RWPE1 (cell line): ENCODE results near the gene MBNL1.

Experiments
- CTCF ChIA-PET: fragments of 350-600 bp; sonication (Branson Sonifier 250); formaldehyde crosslinking; extraction: SDS; loops from one replicate; lab custom pipeline; 2021; lab: Yijun Ruan, JAX
- POLR2A ChIA-PET: fragments of 400-600 bp; formaldehyde crosslinking; extraction: SDS; loops from one replicate; lab custom pipeline; 2020; ENCODE audit warnings: antibody characterized with exemption; ENCODE audit not compliant: low non-redundant PET; lab: Yijun Ruan, JAX
- DNase-seq: peaks from one replicate; pipeline ENCODE4 v3.0.0; 2012; ENCODE audit warnings: low spot score
- H3K27ac ChIP-seq: fragments of 450-650 bp; 2 replicates; pipeline ENCODE4 v1.5.1; 2017
- TF ChIP-seq, protein P1 (sequence below): fragments of 450-650 bp; conservative IDR thresholded peaks from 2 replicates; pipeline ENCODE4 v1.5.1; 2017; ENCODE audit warnings: low read depth, mild to moderate bottlenecking

Gene MBNL1

DNA sequence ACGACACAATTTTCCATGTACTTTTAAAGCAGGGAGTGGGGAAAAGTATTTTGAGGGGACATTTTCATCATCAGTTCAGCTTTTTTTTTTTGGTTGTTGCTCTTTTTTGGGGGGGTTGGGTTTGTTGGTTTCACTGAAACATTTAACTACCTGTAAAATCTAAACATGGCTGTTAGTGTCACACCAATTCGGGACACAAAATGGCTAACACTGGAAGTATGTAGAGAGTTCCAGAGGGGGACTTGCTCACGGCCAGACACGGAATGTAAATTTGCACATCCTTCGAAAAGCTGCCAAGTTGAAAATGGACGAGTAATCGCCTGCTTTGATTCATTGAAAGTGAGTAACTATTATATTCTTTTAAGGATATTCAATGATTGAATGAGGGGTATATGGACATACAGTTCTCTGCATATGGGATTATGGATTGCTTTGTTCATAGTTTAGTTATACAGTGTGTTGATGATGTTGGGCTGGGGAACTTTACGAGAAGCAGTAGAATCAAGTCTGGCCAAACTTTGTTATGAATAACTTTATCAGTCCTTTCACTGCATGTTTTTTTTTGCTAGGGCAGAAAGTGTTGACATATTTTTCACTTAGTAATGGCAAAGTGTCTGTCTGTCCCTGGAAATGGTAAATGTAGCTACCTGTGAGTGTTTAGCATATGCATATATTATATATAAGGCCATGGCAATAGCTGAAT lies 31.5 kb downstream of the MBNL1 start:
- POLR2A ChIA-PET, result interaction anchor here (0.6 kb wide), 1 partner anchor 88 kb away, joined by 4 read pairs; no protein-coding TSS in a partner anchor
- TF ChIP-seq, protein P1, sequence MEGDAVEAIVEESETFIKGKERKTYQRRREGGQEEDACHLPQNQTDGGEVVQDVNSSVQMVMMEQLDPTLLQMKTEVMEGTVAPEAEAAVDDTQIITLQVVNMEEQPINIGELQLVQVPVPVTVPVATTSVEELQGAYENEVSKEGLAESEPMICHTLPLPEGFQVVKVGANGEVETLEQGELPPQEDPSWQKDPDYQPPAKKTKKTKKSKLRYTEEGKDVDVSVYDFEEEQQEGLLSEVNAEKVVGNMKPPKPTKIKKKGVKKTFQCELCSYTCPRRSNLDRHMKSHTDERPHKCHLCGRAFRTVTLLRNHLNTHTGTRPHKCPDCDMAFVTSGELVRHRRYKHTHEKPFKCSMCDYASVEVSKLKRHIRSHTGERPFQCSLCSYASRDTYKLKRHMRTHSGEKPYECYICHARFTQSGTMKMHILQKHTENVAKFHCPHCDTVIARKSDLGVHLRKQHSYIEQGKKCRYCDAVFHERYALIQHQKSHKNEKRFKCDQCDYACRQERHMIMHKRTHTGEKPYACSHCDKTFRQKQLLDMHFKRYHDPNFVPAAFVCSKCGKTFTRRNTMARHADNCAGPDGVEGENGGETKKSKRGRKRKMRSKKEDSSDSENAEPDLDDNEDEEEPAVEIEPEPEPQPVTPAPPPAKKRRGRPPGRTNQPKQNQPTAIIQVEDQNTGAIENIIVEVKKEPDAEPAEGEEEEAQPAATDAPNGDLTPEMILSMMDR, result no peak
- CTCF ChIA-PET, result interaction anchor here (0.7 kb wide), 1 partner anchor 752 kb away, joined by 3 read pairs; no protein-coding TSS in a partner anchor
- H3K27ac ChIP-seq, result no peak overlapping the region
- DNase-seq, result no peak

DNA sequence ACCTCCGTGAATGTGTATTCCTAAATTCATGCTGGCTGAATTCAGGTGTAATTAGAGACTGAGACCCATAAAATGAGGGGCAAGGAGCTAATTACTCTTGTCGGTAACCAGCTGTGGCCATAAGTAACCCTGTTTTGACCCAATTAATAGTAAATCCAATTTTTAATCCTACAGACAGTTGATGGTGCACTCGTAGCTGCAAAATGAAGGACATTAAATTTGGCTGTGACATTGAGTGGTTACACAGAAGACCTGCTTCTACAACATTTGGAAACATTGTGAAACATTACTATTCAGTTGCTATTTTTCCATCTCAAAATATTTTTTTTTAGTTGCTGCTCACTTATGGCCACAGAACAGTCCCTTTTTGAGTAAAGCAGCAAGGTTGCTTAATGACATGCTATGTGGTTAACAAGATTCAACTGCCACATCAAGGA lies 33.0 kb downstream of the MBNL1 start:
- ChIA-PET CTCF (interaction anchor here (0.7 kb wide), 1 partner anchor 39 kb away, joined by 5 read pairs; no protein-coding TSS in a partner anchor), POLR2A (no interaction called here)
- DNase-seq, result no peak
- TF ChIP-seq, protein P1, result no peak
- no peak overlapping the region for H3K27ac ChIP-seq

DNA sequence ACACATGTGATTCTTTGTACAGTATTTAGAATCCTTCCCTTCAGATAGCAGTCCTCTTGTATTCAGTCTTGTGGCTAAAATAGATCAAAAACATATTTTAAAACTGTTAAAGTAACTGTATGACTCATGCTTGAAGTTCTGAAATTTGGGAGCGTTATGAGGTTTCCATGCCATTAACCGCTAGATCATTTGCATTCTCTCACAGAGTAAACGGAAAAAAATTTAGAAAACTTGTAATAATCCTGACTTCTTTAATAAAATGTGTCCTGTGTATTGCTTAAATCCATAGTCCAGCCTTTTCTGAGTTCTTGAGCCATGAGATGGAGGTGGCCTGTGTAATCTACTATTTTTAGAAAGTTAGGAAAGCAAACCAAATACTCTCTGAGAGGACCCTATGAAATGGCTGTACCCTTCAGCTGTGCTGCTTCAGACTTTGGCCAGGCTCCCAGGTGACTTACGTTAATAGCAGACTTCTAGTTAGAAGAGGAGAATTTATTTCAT lies 33.8 kb downstream of the MBNL1 start:
- ChIA-PET CTCF (interaction anchor here (0.7 kb wide), 2 partner anchors 39 to 179 kb away, joined by 5 to 10 read pairs; no protein-coding TSS in a partner anchor), POLR2A (no interaction called here)
- DNase-seq, result no peak
- no peak overlapping the region for H3K27ac ChIP-seq
- TF ChIP-seq, protein P1, result no peak

DNA sequence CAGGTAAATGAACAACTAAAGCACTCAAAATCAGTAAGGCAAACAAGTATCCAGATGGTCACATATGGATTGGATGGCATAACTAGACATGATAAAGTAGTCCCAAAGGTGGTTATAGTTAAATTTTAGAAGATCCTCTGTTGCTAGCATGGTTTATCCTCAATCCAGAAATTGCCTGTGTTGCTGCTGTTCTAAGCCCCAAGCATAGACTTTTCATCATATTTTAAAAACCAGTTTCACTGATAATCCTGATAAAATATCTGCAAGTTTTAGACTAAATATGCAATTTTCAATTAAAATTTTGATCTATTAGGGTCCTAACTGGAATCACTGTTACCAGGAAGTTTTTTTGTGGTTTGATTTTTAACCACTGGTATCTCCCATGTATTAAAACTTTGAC lies 35.4 kb downstream of the MBNL1 start:
- TF ChIP-seq, protein P1, result no peak
- ChIA-PET CTCF (no interaction called here), POLR2A (no interaction called here)
- DNase-seq, result no peak
- no peak overlapping the region for H3K27ac ChIP-seq

DNA sequence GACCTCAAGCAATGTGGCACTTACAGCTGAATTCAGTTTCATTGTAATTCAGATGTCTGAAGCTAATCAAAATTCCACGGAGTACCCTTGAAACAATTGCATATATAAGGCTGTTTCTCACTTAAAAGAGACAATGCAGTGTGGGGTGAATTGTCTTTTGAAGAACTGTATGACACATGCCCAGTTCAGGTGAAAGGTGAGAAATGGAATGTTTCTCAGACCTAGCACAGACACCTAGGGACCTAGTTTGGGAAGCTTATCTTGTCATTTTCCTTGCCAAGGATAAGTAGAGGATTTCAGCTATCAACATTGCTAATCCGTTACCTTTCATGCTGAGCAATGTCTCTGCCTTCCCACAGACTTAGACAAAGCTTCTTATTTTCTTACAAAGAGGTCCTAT lies 36.3 kb downstream of the MBNL1 start:
- no peak for DNase-seq
- no peak overlapping the region for H3K27ac ChIP-seq
- TF ChIP-seq, protein P1, result no peak
- ChIA-PET CTCF (interaction anchor here (0.7 to 0.8 kb wide), 3 partner anchors 136 to 261 kb away, joined by 3 to 4 read pairs (median 3); no protein-coding TSS in a partner anchor), POLR2A (interaction anchor here (0.6 kb wide), 1 partner anchor 1434 kb away, joined by 3 read pairs; no protein-coding TSS in a partner anchor)

DNA sequence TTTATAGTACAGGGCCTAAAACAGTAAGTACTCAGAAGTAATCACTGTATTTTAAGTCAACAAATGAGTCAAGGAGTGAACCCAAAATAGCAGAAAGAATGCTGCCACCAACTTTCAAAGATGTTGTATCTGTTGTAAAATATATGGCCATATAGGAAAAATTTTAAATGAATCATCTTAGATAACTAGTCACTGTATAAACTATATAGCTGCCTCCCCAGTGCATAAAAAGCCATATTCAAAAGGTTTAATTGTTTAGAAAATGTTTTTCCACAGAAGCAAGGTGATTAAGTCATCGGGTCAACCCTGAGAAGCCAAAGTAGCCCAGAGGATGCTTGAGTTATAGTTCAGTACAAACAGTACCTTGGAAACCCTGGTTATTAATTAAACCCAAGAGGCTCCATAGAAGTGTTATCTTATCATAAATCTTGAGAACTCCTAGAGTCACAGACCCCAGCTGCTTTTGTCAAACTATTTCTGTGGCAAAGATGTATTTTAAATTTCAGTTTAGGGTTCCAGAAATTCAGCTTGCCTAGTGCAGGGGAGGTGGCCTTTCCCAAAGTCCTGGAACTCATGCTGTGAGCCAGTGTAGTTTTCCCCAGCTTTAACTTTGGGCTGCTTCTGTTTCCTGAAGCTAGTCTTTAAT lies 39.2 kb downstream of the MBNL1 start:
- no peak for DNase-seq
- CTCF ChIA-PET, result interaction anchor here (0.6 to 0.8 kb wide), 3 partner anchors 18 to 1838 kb away, joined by 3 to 5 read pairs (median 4); no protein-coding TSS in a partner anchor
- H3K27ac ChIP-seq, result no peak overlapping the region
- POLR2A ChIA-PET, result no interaction called here
- TF ChIP-seq, protein P1, result no peak
